Muscle of leg (tissue), 11 donors: ENCODE measurements around the gene NEUROG2. TPM values are rescaled to one million over a fixed set of nuclear protein-coding genes. Genes with fewer than 3 reads are reported as not detected.
"Not testable (repeated sequence)": the region's sequence is repeated elsewhere in the genome, so short reads cannot be mapped to it uniquely, and the experiment has no call there.

ENCODE experiments used
- DNase-seq: peaks from one replicate; pipeline ENCODE4 v3.0.0; 2013
- H3K27ac ChIP-seq: one replicate; pipeline ENCODE4 v1.5.1; 2013; ENCODE audit warnings: mild to moderate bottlenecking, low read length, control low read depth
- H3K27me3 ChIP-seq: one replicate; pipeline ENCODE4 v1.6.1; 2013; ENCODE audit warnings: low read length; ENCODE audit not compliant: control insufficient read depth, insufficient read depth
- H3K36me3 ChIP-seq: one replicate; pipeline ENCODE4 v1.6.1; 2013; ENCODE audit warnings: low read length; ENCODE audit not compliant: control insufficient read depth, insufficient read depth
- H3K4me1 ChIP-seq: one replicate; pipeline ENCODE4 v1.6.1; 2013; ENCODE audit warnings: low read length; ENCODE audit not compliant: control insufficient read depth, insufficient read depth
- H3K4me3 ChIP-seq: one replicate; pipeline ENCODE4 v1.5.1; 2013; ENCODE audit warnings: low read length, control low read depth
- H3K9me3 ChIP-seq: replicated peaks from 2 replicates; pipeline ENCODE4 v1.6.1; 2013; ENCODE audit warnings: low read depth, low read length; ENCODE audit not compliant: control insufficient read depth
- WGBS: methylation state at CpG from one replicate; pipeline ENCODE4 v1.1.5; 2013; ENCODE audit warnings: missing lambda C conversion rate; ENCODE audit not compliant: insufficient coverage; 5-methylcytosine and 5-hydroxymethylcytosine counted together
- polyA plus RNA-seq, 8 donors: library from polyadenylated mRNA; unstranded; fragments of 120-200 nt; gene quantifications; one replicate each; pipeline versions ENCODE4 v1.2.1 to v1.2.3, GENCODE V29; 2013; ENCODE audit warnings: inconsistent platforms in 1 of 8, low replicate concordance in 1 of 8; ENCODE audit not compliant: insufficient read length in 8 of 8, insufficient read depth in 1 of 8
- total RNA-seq: library from RNA; stranded (reverse); fragments of 120-200 nt; gene quantifications from one replicate; pipeline ENCODE4 v1.2.4, GENCODE V29; 2013

NEUROG2 gene
- total and polyA plus RNA-seq, 9 donors: not detected

GRCh38 chr4:112522431-112522830, 6.5 kb upstream of the NEUROG2 start:
- WGBS: 6% methylated on average over 4 of the region's 17 CpGs
- Histone ChIP-seq H3K4me1 (peaks cover 20% of the 10 kb centered on the region), H3K27me3 (peaks cover 67% of the 10 kb centered on the region)
- not testable (repeated sequence) for H3K4me3 ChIP-seq, H3K9me3 ChIP-seq, H3K27ac ChIP-seq, DNase-seq, H3K36me3 ChIP-seq

DNA sequence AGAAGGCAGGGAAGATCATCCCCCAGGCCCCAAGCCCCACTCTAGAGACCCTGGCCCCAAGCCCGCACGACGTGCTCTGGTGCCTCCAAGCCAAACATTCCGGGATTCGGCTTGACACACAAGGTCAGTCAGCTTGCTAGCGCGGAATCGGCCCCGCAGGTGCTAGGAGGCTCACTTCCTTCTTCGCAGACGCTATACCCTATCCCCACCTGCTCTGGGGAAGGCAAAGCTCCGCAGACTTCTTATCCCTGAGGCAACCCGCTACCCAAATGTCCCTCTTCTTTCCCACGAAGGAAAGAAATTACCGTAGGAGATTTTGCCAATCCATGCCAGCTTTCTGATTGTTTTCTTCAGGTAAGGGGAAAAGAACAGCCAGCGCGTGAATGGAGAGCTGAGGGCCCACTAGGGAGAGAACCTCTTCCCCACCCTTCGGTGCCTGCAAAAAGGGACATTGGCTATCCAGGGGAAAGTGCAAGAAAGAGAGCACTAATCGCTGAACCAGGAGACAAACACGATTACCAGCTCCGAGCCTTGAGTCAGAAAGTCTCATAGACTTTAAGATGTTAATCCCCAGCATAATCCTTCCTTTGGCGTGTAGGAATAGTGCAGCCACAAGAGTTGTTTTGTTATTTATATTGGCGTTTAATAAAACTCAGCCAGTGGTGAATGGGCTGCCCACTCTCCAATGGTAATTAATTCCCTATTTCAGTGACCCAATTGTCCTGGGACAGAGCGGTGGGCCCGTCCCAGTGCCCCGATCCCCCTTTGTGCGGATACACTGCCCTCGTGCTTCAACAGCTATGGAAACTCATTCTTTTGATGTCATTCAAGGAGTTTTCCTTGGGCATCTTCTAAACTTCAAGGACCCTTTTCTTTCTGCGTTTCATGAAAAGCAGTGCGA, 5.4 kb upstream of the NEUROG2 start:
- no peak for DNase-seq
- no peaks in the 10 kb centered on the region for H3K9me3 ChIP-seq
- H3K27me3 ChIP-seq: peaks cover 74% of the 10 kb centered on the region
- whole genome bisulfite sequencing: 2% methylated on average over 19 of the region's 30 CpGs
- no peaks in the 10 kb centered on the region for H3K36me3 ChIP-seq
- peaks cover 30% of the 10 kb centered on the region for H3K4me1 ChIP-seq
- H3K27ac ChIP-seq: no peak overlapping the region
- no peak overlapping the region for H3K4me3 ChIP-seq

- Histone ChIP-seq H3K36me3 (no peaks in the 10 kb centered on the region), H3K9me3 (no peaks in the 10 kb centered on the region), H3K27me3 (peaks cover 79% of the 10 kb centered on the region), H3K27ac (no peak overlapping the region), H3K4me1 (peaks cover 35% of the 10 kb centered on the region), H3K4me3 (no peak overlapping the region)
- under 1% methylated on average over 19 of the region's 25 CpGs for WGBS
- no peak for DNase-seq
Measured at GRCh38 chr4:112520598-112521122, 4.7 kb upstream of the NEUROG2 start.

DNA sequence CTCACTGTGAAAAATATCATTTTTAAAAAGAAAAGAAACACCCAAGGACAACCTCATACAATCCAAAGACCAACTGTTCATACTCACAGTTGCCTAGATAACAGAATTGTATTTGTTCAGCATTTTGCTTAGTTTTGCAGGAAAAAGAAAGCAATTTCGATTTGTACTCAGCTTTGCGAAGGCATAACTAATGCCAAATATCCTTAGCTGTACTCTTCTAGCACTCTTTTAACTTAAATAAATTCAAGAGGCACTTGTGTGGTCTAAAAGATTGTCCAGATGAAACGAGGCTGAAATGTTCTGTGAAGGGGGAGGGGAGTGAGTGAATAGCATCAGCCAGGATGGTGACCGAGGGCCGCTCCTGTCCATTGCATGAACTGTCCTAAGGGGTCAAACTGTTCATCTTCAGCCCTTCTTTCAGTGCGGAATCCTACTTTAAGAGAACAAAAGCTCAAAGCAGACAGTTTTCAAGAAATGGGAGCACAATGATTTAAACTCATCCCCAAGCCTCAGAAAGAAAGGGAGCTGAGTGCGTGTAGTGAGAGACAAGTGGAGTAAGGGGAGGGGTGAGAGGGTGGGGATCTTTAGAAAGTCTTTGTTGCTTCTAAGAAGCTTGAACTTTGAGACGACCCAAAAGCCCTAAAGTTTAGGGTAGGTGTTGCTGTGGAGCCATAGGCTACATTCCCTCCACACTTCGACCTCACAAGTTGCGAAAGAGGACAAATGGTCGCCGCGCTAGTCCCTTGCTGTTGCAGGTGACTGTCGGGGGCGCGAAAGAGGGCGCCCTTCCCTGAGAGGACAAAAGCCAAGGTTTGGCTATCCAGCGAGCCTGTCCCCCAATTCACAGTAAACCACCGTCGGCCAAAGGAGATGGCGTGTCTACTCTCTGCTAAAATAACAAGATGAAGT, 4.0 kb upstream of the NEUROG2 start:
- no peak for DNase-seq
- Histone ChIP-seq H3K9me3 (no peaks in the 10 kb centered on the region), H3K27me3 (peaks cover 83% of the 10 kb centered on the region), H3K4me3 (no peak overlapping the region), H3K4me1 (peaks cover 39% of the 10 kb centered on the region), H3K27ac (no peak overlapping the region), H3K36me3 (no peaks in the 10 kb centered on the region)
- under 1% methylated on average over 13 of the region's 21 CpGs for WGBS

GRCh38 chr4:112518675-112519074, 2.7 kb upstream of the NEUROG2 start:
- no peak for DNase-seq
- peaks cover 43% of the 10 kb centered on the region for H3K4me1 ChIP-seq

DNA sequence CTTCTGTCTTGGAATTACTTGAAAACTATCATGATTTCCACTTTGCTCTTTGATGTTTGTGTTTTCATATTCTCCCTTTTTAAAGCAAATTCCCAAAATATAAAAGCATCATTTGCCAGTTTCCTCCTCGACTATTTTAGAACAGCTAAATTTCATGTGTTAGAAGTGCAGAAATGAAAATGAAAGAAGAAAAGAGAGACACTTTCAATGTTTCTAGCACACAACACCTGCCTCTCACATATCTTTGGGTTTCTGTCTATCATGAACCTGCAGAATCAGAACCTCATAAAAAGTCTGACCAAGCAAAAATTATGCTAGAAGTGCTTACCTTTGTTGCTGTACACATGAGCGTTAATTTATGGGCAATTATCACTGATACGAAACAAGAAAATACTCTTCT, 1.9 kb upstream of the NEUROG2 start:
- Histone ChIP-seq H3K4me1 (peaks cover 38% of the 10 kb centered on the region), H3K27ac (no peak overlapping the region), H3K36me3 (no peaks in the 10 kb centered on the region), H3K27me3 (peaks cover 80% of the 10 kb centered on the region), H3K4me3 (no peak overlapping the region), H3K9me3 (no peaks in the 10 kb centered on the region)
- DNase-seq: no peak
- no CpG with 5 or more reads among the region's 3 CpGs for WGBS

More at GRCh38 chr4:112518675-112519074, 2.7 kb upstream of the NEUROG2 start:
- Histone ChIP-seq H3K9me3 (no peaks in the 10 kb centered on the region), H3K27ac (no peak overlapping the region), H3K27me3 (peaks cover 85% of the 10 kb centered on the region), H3K36me3 (no peaks in the 10 kb centered on the region), H3K4me3 (no peak overlapping the region)

DNA sequence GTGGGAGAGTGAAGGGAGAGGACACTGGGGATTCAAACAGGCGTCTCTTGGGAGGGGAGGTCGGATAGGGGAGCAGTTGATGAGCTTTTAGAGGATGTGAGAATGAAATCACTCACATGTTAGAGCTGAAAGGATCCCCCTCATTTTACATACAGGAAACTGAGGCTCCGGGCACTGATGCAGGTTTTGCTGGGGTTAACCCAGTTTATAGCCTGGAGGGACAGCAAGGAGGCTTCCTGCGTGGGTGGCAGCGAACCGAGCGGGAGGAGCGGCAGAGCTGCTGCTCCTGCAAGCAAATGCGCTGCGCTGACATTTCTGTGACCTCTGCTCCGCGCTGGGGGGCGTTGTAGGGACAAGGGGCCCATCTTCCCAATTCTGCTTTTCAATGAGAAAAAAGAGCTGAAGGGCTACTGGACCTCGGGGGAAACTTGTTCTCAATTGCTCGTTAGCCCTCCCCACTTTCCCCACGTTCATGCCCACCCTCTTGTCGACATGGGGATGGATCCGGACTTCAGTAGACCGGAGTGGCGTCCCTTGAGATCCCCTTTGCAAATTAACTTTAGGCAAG, 1.2 kb upstream of the NEUROG2 start:
- WGBS: 2% methylated on average over 9 of the region's 20 CpGs
- no peaks in the 10 kb centered on the region for H3K36me3 ChIP-seq
- H3K27ac ChIP-seq: no peak overlapping the region
- DNase-seq: no peak
- no peak overlapping the region for H3K4me3 ChIP-seq
- no peaks in the 10 kb centered on the region for H3K9me3 ChIP-seq
- peaks cover 35% of the 10 kb centered on the region for H3K4me1 ChIP-seq
- peaks cover 77% of the 10 kb centered on the region for H3K27me3 ChIP-seq

GRCh38 chr4:112516471-112517066, 589 bp upstream of the NEUROG2 start:
- no peaks in the 10 kb centered on the region for H3K36me3 ChIP-seq
- no peaks in the 10 kb centered on the region for H3K9me3 ChIP-seq
- peak; percentile 25 for DNase-seq
- no peak overlapping the region for H3K27ac ChIP-seq
- peaks cover 35% of the 10 kb centered on the region for H3K4me1 ChIP-seq
- H3K4me3 ChIP-seq: peak overlapping the region; percentile 27
- WGBS: under 1% methylated on average over 54 of the region's 55 CpGs
- H3K27me3 ChIP-seq: peaks cover 76% of the 10 kb centered on the region

GRCh38 chr4:112515198-112516065, 548 bp downstream of the NEUROG2 start:
- peak; percentile 51 for DNase-seq
- H3K27me3 ChIP-seq: peaks cover 76% of the 10 kb centered on the region
- H3K4me3 ChIP-seq: peak overlapping the region; percentile 61
- no peaks in the 10 kb centered on the region for H3K36me3 ChIP-seq
- no peaks in the 10 kb centered on the region for H3K9me3 ChIP-seq
- under 1% methylated on average over 73 of the region's 96 CpGs for WGBS
- peaks cover 38% of the 10 kb centered on the region for H3K4me1 ChIP-seq
- no peak overlapping the region for H3K27ac ChIP-seq
